Adrenal gland (tissue), 5 donors: ENCODE results near the gene EMC7.

ENCODE experiments used
- CTCF ChIP-seq, 6 experiments: fragments of 450-650 bp in 4 of 6; fragments of 200-600 bp in 2 of 6; sonication (generic) in 1 of 6; IDR thresholded peaks; 1 replicate in 5 of 6; 2 replicates in 1 of 6; pipeline versions ENCODE4 v1.5.1 to v1.8.0; 2016 to 2021; ENCODE audit warnings: antibody characterized with exemption in 6 of 6, mild to moderate bottlenecking in 2 of 6, moderate library complexity in 1 of 6
- POLR2A ChIP-seq, 2 donors: fragments of 450-650 bp; IDR thresholded peaks; one replicate each; pipeline ENCODE4 v1.6.1; 2017; ENCODE audit warnings: antibody characterized with exemption in 2 of 2, mild to moderate bottlenecking in 2 of 2, moderate library complexity in 1 of 2
- donor health status: DM: no; HTN: no; CAD: no.

GRCh38 chr15:34065261-34065660, 36.4 kb downstream of the EMC7 start:
- no peak for TF ChIP-seq CTCF (IDR thresholded peaks at IDR 0.05)
- TF ChIP-seq POLR2A (IDR thresholded peaks at IDR 0.05) = no peak
